HL-60/S4 (cell line): ENCODE measurements around the gene SH3RF3.

Experiments used
- in situ Hi-C: fragments of 300-500 bp; cut with MboI; formaldehyde crosslinking; loops from 2 replicates; pipeline ENCODE4 v1.14.3; 2022; ENCODE audit warnings: low sequenced_read_pairs

The SH3RF3 gene

GRCh38 chr2:109367683-109368082 is 238.7 kb downstream of the SH3RF3 start:
- in situ Hi-C loops = no loop called here

DNA sequence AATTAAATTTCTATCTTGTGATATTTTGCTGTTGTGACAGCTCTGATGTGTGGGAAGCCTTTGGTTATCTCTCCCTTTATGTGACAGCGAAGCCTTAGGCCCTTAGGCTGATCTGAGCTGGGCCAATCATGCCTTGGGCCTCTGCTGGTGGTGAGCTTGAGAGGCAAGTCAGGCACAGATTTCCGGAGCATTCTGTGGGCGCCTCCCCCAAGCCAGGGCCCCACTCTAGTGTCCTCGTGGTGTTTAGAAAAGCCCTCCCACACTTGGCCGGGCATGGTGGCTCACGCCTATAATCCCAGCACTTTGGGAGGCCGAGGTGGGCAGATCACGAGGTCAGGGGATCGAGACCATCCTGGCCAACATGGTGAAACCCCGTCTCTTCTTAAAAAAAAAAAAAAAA is 239.8 kb downstream of the SH3RF3 start:
- in situ Hi-C loops = no loop called here

GRCh38 chr2:109369671-109370191 is 240.7 kb downstream of the SH3RF3 start:
- in situ Hi-C loops = no loop called here

DNA sequence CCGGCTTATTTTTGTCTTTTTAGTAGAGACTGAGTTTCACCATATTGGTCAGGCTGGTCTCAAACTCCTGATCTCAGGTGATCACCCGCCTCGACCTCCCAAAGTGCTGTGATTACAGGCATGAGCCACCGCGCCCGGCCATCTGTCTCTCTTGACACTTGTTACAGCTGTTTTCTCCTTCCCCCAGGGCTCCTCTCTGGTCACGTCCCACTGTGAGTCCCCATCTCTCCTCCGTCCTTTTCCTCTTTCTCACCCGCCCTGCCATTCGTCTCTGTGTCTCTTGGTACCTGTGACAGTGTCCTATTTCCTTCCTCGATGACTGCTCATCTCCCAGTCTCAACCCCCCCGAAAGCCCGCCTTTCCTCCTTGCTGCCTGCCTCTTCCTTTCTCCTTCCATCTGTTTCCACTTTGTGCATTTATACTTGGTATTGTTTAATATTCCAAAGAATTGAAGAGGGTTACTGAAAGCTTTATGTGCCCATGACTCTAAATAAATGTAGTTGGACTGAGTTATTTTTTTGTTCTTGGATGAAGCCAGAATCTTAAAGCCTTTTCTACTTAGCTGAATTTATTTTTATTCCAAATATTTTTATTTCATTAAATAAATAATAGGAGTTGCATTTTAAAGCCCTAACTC is 241.5 kb downstream of the SH3RF3 start:
- in situ Hi-C loops = no loop called here

- in situ Hi-C loops = no loop called here
These were observed 242.6 kb downstream of the SH3RF3 start for GRCh38 chr2:109371481-109372170.

DNA sequence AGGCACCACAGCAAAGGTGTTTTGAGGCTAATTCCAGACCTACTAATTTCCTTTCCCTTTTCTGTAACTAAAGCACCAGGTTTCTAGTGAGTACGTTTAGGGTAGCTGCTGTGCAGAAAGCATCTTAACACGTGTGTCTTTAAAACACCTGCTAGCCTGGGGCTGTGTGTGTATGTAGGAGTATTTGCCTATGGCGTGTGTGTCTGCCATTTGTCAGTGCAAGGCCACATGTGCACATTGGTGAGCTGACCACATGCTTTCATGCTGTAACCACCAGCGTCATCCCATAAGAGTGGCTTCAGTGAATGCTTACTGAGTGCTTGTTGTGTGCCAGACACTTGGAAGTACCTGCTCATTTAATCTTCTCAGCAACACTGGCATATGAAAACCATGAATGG is 243.2 kb downstream of the SH3RF3 start:
- in situ Hi-C loops = no loop called here

DNA sequence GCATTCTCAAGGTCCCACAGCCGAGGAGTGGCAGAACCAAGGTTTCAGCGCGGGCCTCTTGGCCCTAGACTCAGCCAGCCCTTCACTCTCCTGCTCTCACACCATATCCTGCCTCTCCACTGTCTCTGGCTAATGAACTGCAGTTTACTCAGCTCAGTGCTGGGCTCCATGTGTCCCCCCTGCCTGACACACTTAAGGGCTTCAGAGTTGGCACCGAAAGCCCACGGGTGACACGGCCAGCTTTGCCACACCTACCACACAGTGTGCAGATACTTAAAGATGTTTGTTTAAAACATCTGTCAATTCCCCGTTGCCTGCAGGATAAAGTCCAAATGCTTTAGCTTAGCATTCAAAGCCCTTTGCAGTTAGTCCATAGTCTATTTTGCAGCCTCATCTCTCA is 243.6 kb downstream of the SH3RF3 start:
- in situ Hi-C loops = no loop called here

DNA sequence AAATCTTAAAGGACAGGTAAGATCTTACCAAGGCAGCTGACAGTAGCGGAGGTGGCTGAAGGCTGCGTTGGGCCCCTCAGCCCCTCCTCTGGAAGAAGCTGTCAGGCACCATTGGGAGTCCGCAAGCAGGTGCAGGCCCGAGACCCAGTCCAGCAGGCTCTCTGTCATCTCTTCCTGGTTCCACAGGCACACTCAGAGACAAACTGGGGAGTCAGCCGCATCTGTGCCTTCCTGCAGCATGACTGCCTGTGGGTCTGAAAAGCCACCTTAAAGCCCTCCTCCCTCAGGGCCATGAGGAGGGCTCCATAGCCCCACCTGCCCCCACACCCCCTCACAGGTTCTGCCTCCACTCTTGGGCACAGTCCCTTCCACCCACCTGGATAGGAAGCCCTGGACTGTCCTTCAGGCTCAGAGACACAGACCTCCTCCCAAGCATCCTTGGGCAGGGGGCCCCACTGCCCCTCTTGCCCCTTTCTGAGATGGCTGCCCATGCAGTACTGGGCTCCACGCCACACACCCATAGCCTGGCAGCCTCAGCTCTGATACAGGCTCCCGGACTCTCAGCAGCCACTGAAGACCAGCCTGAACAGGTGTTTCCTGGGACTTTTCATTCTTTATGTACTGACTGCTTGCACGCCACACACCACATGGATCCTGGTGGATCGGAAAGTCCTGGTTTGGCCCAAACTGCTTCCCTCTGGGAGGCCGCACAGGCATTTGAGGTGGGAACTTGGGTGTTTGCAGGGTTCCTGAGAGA is 245.0 kb downstream of the SH3RF3 start:
- in situ Hi-C loops = no loop called here

GRCh38 chr2:109374548-109375130 is 245.6 kb downstream of the SH3RF3 start:
- in situ Hi-C loops = no loop called here

- in situ Hi-C loops = no loop called here
These were observed 246.1 kb downstream of the SH3RF3 start for GRCh38 chr2:109375131-109375561.

DNA sequence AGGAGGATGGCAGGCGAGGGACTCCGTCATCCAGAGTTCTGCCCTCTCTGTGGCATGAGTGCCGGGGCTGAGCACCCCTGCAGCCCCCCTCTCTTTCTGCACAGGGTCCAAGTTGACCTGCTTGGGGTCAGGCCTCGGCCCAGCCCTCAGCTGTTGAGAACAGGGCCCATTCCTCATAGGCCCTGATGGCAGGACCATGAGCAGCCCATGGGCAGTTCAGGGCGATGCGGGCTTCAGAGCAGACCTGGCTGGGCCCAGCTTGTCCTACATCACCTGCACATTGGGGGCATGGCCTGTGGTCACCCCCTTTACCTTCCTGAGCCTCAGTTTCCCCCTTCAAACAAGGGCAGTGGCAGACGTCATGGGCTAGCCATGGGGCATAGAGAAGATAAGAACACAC is 246.7 kb downstream of the SH3RF3 start:
- in situ Hi-C loops = no loop called here

DNA sequence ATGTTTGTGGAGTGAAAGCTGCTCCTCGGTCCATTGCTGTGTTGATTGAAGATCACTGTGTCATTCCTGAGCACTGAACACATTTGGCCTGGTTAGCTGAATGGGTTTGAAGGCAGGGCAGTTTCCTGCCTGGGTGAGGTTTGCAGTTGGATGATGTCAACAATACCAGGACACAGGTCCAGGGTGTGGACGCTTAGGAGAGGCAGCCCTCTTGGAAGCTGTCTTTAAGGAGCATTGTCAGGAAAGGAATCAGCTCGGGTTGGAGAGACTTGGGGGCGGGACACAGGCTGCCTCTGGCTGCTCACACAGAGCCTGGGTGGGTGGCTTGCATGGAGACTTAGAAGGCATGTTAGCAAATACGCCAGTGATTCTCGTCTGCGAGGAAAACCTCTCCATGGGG is 247.1 kb downstream of the SH3RF3 start:
- in situ Hi-C loops = no loop called here

GRCh38 chr2:109376796-109377495 is 247.9 kb downstream of the SH3RF3 start:
- in situ Hi-C loops = no loop called here

DNA sequence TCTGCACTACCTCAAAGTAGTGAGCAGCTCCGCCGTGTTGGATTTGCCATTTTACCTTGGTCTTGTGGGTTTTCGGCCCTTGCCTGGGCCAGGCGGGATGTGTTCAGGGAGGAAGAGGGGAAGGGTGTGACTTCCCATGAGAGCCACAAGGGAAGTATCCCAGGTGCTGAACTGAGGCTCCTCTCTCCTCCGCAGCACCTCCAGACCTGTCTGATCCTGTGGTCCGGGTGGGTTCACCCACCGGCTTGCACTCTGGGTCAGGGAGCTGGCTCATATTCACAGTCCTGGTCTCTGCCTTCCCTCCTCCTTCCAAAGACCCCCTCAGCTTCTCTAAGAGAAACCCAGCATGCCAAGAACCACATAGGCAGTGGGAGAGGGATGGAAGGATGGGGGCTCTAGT is 249.0 kb downstream of the SH3RF3 start:
- in situ Hi-C loops = no loop called here

GRCh38 chr2:109378682-109379081 is 249.7 kb downstream of the SH3RF3 start:
- in situ Hi-C loops = no loop called here

DNA sequence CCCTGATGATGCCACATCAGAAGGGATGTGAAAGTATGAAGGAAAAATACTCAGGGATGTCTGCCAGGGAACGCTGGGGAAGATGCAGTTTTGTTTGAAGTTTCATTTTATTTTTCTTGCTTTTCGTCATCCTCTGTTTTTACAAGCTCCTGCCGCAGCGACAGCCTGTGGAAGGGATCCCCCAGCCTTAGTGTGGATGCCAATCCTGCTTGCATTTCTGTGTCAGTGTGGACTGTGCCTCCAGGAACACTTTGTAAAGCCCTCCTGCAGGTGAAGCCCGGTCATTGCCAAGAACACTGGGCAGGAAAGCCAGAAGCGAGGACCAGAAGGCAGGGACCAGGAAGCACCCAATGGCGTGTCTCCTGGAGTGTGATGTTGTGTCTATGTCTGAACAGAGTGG is 250.5 kb downstream of the SH3RF3 start:
- in situ Hi-C loops = no loop called here

- in situ Hi-C loops = no loop called here
These were observed 251.7 kb downstream of the SH3RF3 start for GRCh38 chr2:109380502-109381326.

DNA sequence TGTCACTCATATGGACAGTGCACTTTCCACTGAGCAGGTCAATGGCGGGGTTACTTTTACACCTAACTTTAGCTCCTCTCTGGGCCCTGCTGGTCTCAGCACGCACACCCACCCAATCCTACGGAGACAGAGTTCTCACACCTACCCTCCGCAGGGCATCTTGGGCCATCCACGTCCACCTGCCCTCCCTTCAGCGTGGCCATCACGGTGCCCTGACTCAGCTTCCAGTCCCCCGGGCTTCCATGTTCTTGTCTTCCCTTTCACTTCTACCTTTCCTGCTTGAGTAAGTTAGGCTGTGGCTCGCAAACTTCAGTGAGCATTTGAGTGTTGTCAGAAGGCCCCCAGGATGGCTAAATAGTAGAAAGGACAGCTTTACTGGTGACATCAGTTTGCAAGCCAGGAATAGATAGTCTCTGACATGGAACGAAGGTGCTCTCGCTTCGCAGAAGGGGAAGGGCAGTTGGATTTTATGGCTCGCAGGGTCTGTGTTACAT is 252.4 kb downstream of the SH3RF3 start:
- in situ Hi-C loops = no loop called here

- in situ Hi-C loops = no loop called here
These were observed 253.4 kb downstream of the SH3RF3 start for GRCh38 chr2:109382226-109382895.
